Natural killer cell (primary cell): ENCODE data around the gene PLB1. TPM values are rescaled to one million over a fixed set of nuclear protein-coding genes. Genes with fewer than 3 reads are reported as not detected.

Source experiments
- ATAC-seq, 3 donors: fragments of 150-1000 bp in 2 of 3; fragments of 200-7000 bp in 1 of 3; cut with Tn5 transposase; 1 replicate in 1 of 3; 2 replicates in 2 of 3; pipeline ENCODE4 v1.10.0; 2021; ENCODE audit warnings: mild to moderate bottlenecking in 2 of 3, moderate library complexity in 2 of 3
- DNase-seq, 2 donors: peaks; one replicate each; pipeline versions ENCODE4 v3.0.0 to v3.0.0-alpha.2; 2013 to 2021; ENCODE audit warnings: mixed read lengths in 1 of 2
- H3K27ac ChIP-seq: one replicate; pipeline ENCODE4 v1.5.1; 2013; ENCODE audit warnings: mild to moderate bottlenecking, low read length
- H3K27me3 ChIP-seq: one replicate; pipeline ENCODE4 v1.6.1; 2013; ENCODE audit warnings: low read length; ENCODE audit not compliant: control insufficient read depth, insufficient read depth
- H3K36me3 ChIP-seq: one replicate; pipeline ENCODE4 v1.6.1; 2013; ENCODE audit warnings: low read length; ENCODE audit not compliant: control insufficient read depth, insufficient read depth
- H3K4me1 ChIP-seq: one replicate; pipeline ENCODE4 v1.6.1; 2013; ENCODE audit warnings: low read length; ENCODE audit not compliant: control insufficient read depth, insufficient read depth
- H3K4me3 ChIP-seq: one replicate; pipeline ENCODE4 v1.5.1; 2013; ENCODE audit warnings: low read length
- H3K9me3 ChIP-seq: one replicate; pipeline ENCODE4 v1.6.1; 2013; ENCODE audit warnings: low read length; ENCODE audit not compliant: control insufficient read depth, insufficient read depth
- H3K27ac Mint-ChIP-seq, 2 donors: one replicate each; pipeline ENCODE4 v1.8.0; 2022; ENCODE audit warnings: mild to moderate bottlenecking in 2 of 2, mixed read lengths in 2 of 2, moderate library complexity in 1 of 2
- H3K27me3 Mint-ChIP-seq, 2 donors: one replicate each; pipeline ENCODE4 v1.8.0; 2022; ENCODE audit warnings: low read depth in 2 of 2, mixed read lengths in 2 of 2
- H3K36me3 Mint-ChIP-seq: one replicate; pipeline ENCODE4 v1.8.0; 2022; ENCODE audit warnings: mixed read lengths
- H3K4me1 Mint-ChIP-seq, 2 donors: one replicate each; pipeline ENCODE4 v1.8.0; 2022; ENCODE audit warnings: mixed read lengths in 2 of 2
- H3K4me3 Mint-ChIP-seq: one replicate; pipeline ENCODE4 v1.8.0; 2022; ENCODE audit warnings: mild to moderate bottlenecking, moderate library complexity, mixed read lengths
- H3K9me3 Mint-ChIP-seq, 2 donors: one replicate each; pipeline ENCODE4 v1.8.0; 2022; ENCODE audit warnings: mixed read lengths in 2 of 2
- WGBS: methylation state at CpG from one replicate; pipeline ENCODE4 v1.1.7; 2013; ENCODE audit warnings: missing lambda C conversion rate; ENCODE audit not compliant: insufficient coverage; 5-methylcytosine and 5-hydroxymethylcytosine counted together
- intact Hi-C: fragments of 100-400 bp; cut with micrococcal nuclease; formaldehyde crosslinking; loops from one replicate; pipeline ENCODE4 v1.14.2; 2022
- total RNA-seq, 4 donors: library from RNA; stranded (reverse); fragments of 120-200 nt in 1 of 4; gene quantifications; one replicate each; pipeline versions ENCODE4 v1.2.3 to v1.2.4, GENCODE V29; 2013 to 2022
- TF ChIP-seq, protein P1 (sequence below): fragments of 200-600 bp; IDR thresholded peaks from one replicate; pipeline ENCODE4 v1.8.0; 2022; ENCODE audit warnings: antibody characterized with exemption

Gene PLB1
- total RNA-seq, 3 donors from 2014 or later (not counting 1 experiment from before 2014, with no cell fraction given), result 1.7 to 2.6 (median 1.9) TPM

- peaks cover 6 to 12% of the 10 kb centered on the region in 2 donors for H3K4me1 Mint-ChIP-seq
- Histone ChIP-seq H3K36me3 (no peaks in the 10 kb centered on the region), H3K27ac (no peak overlapping the region), H3K27me3 (no peaks in the 10 kb centered on the region), H3K4me1 (peaks cover 23% of the 10 kb centered on the region), H3K4me3 (no peak overlapping the region), H3K9me3 (no peaks in the 10 kb centered on the region)
- no peaks in the 10 kb centered on the region for H3K9me3 Mint-ChIP-seq
- DNase-seq (no peak), ATAC-seq (no peak)
- 40% methylated on average over 3 of the region's 3 CpGs for WGBS
- intact Hi-C loops, result no loop called here
- peak overlapping the region in 1 of 2 donors; percentile 6 for H3K27ac Mint-ChIP-seq
- peaks cover 8 to 16% of the 10 kb centered on the region in 2 donors for H3K27me3 Mint-ChIP-seq
- TF ChIP-seq, protein P1, sequence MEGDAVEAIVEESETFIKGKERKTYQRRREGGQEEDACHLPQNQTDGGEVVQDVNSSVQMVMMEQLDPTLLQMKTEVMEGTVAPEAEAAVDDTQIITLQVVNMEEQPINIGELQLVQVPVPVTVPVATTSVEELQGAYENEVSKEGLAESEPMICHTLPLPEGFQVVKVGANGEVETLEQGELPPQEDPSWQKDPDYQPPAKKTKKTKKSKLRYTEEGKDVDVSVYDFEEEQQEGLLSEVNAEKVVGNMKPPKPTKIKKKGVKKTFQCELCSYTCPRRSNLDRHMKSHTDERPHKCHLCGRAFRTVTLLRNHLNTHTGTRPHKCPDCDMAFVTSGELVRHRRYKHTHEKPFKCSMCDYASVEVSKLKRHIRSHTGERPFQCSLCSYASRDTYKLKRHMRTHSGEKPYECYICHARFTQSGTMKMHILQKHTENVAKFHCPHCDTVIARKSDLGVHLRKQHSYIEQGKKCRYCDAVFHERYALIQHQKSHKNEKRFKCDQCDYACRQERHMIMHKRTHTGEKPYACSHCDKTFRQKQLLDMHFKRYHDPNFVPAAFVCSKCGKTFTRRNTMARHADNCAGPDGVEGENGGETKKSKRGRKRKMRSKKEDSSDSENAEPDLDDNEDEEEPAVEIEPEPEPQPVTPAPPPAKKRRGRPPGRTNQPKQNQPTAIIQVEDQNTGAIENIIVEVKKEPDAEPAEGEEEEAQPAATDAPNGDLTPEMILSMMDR, result no peak
- H3K4me3 Mint-ChIP-seq, result no peak overlapping the region
- H3K36me3 Mint-ChIP-seq, result no peaks in the 10 kb centered on the region
Observed at GRCh38 chr2:28588292-28588670, 92.4 kb downstream of the PLB1 start.

DNA sequence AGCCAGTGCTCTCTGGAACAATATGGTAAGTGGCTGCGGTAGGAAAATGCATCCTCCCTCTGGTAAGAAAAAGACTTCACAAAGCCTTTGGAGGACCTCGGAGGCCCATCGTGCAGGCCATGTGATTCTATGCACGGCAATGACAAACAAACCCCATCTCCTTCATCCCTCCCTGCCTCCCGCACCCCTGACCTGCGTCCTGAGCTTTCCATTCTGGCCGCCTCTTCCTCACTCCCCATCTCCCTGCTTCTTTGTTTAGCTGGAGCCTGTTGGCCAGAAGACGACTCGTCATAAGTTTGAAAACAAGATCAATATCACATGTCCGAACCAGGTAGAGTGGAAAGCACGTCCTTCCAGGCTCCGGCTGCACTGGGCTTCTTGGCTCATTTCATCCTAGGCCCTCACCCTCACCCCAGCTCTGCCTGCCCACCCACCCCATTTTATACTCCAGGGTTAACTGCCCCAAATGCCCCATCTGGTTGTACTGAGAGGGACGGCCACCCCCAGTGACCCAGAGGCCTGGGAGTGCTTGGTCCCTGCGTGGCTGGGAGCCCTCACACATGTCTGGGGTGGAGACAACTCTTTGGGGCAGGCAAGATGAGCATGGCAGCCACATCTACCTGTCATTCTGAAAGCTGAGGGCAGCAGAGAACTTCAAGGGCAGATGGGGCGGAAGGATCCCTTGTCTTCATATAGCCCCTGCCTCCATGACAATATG, 94.0 kb downstream of the PLB1 start:
- intact Hi-C loops, result no loop called here
- no peaks in the 10 kb centered on the region for H3K36me3 Mint-ChIP-seq

GRCh38 chr2:28590496-28591301, 94.8 kb downstream of the PLB1 start:
- H3K4me1 Mint-ChIP-seq, result peaks cover 16 to 23% of the 10 kb centered on the region in 2 donors
- H3K4me1 ChIP-seq, result peaks cover 33% of the 10 kb centered on the region
- TF ChIP-seq, protein P1, result no peak
- no peak overlapping the region for H3K27ac ChIP-seq
- 89% methylated on average over 13 of the region's 13 CpGs for WGBS
- no peaks in the 10 kb centered on the region for H3K36me3 ChIP-seq
- DNase-seq (no peak), ATAC-seq (no peak)
- H3K27me3 ChIP-seq, result no peaks in the 10 kb centered on the region
- peaks cover 8 to 16% of the 10 kb centered on the region in 2 donors for H3K27me3 Mint-ChIP-seq
- no peaks in the 10 kb centered on the region for H3K36me3 Mint-ChIP-seq
- no peak overlapping the region for H3K4me3 Mint-ChIP-seq
- no peak overlapping the region for H3K4me3 ChIP-seq
- H3K27ac Mint-ChIP-seq, result no peak overlapping the region
- intact Hi-C loops, result no loop called here
- no peaks in the 10 kb centered on the region for H3K9me3 Mint-ChIP-seq
- no peaks in the 10 kb centered on the region for H3K9me3 ChIP-seq

More for the DNA sequence above, 94.0 kb downstream of the PLB1 start:
- Mint-ChIP-seq H3K27me3 (peaks cover 8 to 16% of the 10 kb centered on the region in 2 donors), H3K9me3 (no peaks in the 10 kb centered on the region), H3K4me1 (peaks cover 16 to 23% of the 10 kb centered on the region in 2 donors), H3K27ac (no peak overlapping the region), H3K4me3 (no peak overlapping the region)
- Histone ChIP-seq H3K4me1 (peaks cover 32% of the 10 kb centered on the region), H3K9me3 (no peaks in the 10 kb centered on the region), H3K27ac (no peak overlapping the region), H3K4me3 (no peak overlapping the region), H3K36me3 (no peaks in the 10 kb centered on the region), H3K27me3 (no peaks in the 10 kb centered on the region)
- TF ChIP-seq, protein P1, result no peak
- 96% methylated on average over 15 of the region's 15 CpGs for WGBS
- DNase-seq, result no peak
- no peak for ATAC-seq
